ENCODE data around the gene DNTT.

The DNTT gene

DNA sequence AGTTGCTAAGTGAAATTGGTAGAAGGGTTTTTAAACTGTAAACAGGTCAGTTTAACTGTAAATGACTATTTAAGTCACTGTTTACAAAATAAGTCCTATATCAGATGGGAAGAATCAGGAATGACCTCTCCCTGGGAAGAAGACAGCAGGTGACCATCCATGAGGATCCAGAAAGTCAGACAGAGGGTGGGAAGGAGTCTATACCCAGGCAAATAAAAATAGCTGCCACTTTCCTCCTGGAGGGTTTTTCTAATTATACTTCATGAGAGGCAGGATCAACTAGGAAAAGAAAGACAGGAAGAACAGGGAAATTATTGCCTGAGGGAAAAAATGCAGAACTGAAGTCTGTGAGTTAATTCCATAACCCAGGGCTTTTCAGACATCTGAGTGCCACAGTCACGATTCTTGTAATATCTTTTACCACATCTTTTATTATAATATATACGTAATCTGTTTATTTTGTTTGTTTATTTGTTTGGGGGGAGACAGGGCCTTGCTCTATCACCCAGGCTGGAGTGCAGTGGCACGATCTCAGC lies 7.0 kb downstream of the DNTT start:
- no peak for DNase-seq

- DNase-seq, result no peak
These were observed 9.1 kb downstream of the DNTT start for GRCh38 chr10:96313344-96313743.

GRCh38 chr10:96317067-96317833 lies 13.0 kb downstream of the DNTT start:
- DNase-seq, result no peak

- DNase-seq, result no peak
These were observed 15.7 kb downstream of the DNTT start for GRCh38 chr10:96319754-96320474.

GRCh38 chr10:96321822-96322221 lies 17.6 kb downstream of the DNTT start:
- no peak for DNase-seq

- no peak for DNase-seq
These were observed 18.0 kb downstream of the DNTT start for GRCh38 chr10:96322275-96322674.

- DNase-seq, result no peak
These were observed 20.2 kb downstream of the DNTT start for GRCh38 chr10:96324447-96324846.

DNA sequence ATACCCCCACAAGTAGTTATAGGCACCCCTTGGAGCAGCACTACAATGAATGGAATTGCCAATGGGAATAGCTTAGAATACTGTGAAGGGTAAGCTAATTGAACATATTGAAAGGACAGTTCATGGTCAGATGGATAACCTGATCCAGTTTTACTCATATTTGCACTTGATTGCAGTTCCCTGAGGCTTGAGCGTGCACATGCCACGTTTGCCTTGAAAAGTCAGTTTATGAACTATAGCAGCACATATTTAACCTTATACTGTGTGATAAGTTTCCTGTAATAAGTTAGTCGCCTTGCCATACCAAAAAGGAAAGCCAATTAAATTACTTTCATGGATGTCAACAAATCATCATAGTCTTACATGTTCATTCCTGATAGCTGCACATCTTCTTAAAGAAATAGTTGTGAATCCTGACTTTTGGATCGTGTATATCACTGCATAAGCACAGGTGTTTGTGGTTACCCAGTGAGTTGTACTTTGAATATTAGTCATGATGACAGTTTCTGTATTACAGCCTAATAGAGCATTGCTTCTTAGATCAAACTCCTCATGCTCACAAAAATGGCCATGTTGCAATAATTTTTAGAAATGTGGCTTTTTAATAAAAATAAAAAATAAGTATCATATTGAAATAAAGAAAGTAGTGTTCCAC lies 21.6 kb downstream of the DNTT start:
- no peak for DNase-seq

DNA sequence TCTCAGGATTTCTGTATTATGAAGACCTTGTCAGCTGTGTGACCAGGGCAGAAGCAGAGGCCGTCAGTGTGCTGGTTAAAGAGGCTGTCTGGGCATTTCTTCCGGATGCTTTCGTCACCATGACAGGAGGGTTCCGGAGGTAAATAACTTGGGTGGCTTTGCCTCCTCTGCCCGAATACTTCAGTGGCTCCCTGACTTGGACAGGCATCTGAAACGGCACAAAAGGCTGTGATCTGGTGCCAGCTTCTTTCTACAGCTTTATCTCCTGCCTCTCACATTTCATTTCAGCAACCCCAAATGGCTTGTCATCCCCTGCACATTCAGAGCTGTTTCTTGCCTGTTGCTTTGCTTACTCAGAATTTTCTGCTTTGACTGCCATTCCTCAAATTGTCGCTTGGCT lies 23.2 kb downstream of the DNTT start:
- no peak for DNase-seq

GRCh38 chr10:96333101-96333500 lies 28.9 kb downstream of the DNTT start:
- no peak for DNase-seq

- no peak for DNase-seq
These were observed 30.6 kb downstream of the DNTT start for GRCh38 chr10:96334616-96335526.

- no peak for DNase-seq
These were observed 32.9 kb downstream of the DNTT start for GRCh38 chr10:96337106-96337505.

DNA sequence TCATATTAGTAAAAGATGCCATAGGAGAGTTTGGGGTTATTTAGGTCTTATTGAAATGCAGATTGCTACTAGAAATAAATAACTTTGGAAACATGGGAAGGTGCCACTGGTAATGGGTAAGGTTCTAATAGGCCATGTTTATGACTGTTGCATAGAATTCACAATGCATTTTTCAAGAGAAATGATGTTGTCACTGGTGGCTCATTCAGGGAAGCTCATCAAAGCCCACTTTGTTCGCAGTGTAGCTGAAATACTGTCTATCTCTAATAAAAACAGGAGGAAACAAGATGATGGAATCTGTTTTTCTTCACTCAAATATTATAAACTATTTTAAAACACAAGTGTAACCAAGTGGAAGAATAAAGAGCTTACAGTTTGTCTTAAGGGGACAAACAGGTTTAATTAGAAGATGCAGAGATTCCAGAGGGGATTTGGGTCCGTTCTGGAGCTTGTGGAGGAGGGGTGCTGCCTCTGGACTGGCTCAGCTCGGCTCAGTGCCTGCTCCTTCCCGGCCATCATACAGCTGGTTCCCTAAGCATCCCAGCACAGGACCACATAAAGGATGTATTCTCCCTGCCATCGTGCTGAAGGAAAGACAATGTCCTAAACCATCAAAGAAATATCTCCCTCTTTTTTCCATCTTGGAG lies 34.2 kb downstream of the DNTT start:
- no peak for DNase-seq

DNA sequence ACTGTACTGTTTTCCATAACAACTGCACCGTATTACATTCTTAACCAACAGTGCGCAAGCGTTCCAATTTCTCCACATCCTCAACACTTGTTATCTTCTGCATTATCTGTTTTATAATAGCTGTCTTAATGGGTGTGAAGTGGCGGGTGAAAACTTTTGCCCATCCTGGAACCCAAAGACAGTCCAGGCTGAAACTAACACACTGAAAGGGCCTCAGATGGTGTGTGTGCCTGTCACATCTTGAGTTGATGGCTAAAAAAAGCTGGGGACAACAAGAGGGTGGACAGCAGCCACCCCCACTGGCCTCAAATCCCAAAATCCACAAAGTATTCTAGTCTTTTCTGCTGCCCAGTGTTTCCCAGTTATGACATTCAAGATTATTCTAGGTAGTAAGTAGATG lies 35.1 kb downstream of the DNTT start:
- no peak for DNase-seq

GRCh38 chr10:96339956-96340904 lies 36.0 kb downstream of the DNTT start:
- DNase-seq, result peak; percentile 24 to 37

DNA sequence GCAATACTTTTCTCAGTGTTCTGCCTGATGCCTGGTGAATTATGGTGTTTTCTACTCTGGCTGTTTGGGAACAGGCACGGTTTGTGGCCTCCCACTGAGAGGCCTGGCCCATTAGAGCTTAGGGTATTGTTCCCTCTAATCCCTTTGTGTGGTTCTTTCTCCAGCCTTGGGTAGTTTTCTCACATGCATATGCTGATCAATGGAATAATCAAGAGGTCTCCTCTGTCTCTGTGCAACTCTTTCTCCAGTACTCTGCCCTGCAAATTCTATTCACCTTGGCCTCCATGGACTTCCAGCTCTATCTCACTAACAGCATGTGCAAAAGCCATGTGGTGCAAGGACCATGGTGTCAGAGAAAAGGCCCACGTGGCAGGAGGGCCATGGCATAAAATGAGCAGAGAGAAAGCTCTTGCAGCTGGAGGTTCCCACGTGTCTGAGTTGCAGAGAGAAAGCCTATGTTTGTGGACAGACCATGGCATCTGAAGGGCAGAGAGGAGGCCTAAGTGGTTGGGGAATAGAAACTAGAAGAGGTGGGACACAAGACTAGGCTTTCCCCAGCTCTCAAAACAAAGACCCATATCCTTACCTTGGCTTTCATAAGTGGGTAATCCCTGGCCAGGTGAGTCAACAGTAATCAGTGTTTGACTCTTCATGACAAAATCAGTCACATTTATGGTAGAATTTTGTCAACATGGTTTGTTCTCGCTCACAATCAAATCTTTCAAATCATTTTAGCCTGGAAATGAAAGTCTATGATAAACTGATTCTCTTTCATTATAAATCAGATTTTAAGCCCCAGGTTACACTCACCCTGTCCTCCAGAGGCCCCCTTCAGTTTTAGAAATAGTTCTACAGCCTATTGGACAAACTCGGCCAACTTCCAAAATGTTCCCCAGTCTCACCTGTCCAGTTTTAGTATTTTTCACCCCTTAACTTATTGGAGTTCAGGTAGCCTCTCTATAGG lies 37.3 kb downstream of the DNTT start:
- DNase-seq, result no peak

- no peak for DNase-seq
These were observed 38.2 kb downstream of the DNTT start for GRCh38 chr10:96342402-96342801.

DNA sequence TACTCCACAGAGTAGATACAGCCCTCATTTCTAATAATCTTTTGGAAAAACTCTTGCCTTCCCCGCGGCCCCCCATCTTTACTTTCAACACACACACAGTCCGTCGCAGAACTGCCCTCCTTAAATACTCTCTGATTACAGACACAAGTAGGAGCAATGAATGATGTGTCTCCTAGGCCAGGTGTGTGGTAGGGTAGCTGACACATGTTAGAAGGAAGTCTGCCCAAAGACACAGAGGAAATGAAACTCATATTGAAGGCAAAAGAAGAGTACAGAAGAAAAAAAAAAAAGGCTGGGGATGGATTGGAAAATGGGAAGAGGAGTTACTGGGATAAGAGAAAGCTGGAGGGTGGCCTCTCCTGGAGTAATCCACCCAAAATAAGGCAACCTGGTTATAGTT lies 39.9 kb downstream of the DNTT start:
- no peak for DNase-seq

- DNase-seq, result no peak
These were observed 41.0 kb downstream of the DNTT start for GRCh38 chr10:96345222-96345621.

DNA sequence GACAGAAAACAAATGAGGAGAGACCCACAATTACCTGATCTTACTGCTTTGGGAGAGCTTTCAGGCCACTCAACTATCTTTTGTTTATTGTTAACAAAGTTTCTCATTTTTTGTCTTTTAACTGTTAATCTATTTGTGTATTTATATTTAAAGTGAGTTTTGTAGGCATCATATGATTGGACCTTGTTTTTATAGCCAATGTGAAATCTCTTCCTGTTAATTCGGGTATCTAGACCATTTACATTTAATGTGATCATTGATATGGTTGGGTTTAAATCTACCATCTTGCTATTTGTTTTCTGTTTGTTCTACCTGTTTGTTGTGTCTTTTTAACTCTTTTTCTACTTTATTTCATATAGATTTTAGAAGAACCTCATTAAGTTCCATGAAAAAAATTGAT lies 42.1 kb downstream of the DNTT start:
- DNase-seq, result no peak

All from stimulated activated CD4-positive, alpha-beta T cell treated with anti-CD3 and anti-CD28 coated beads, Interleukin-4, amount 100 ng/mL, for 4 hours (primary cell).